ENCODE results near the gene HDDC3. TPM values are rescaled to one million over a fixed set of nuclear protein-coding genes. Genes with fewer than 3 reads are reported as not detected.

Gene HDDC3
- total and polyA plus RNA-seq, 9 of the 15 experiments (the other 6 are each of a cell fraction or from before 2014, with no cell fraction given) = 14.9 to 55.8 (median 36.9) TPM

- TF ChIP-seq, protein P1, sequence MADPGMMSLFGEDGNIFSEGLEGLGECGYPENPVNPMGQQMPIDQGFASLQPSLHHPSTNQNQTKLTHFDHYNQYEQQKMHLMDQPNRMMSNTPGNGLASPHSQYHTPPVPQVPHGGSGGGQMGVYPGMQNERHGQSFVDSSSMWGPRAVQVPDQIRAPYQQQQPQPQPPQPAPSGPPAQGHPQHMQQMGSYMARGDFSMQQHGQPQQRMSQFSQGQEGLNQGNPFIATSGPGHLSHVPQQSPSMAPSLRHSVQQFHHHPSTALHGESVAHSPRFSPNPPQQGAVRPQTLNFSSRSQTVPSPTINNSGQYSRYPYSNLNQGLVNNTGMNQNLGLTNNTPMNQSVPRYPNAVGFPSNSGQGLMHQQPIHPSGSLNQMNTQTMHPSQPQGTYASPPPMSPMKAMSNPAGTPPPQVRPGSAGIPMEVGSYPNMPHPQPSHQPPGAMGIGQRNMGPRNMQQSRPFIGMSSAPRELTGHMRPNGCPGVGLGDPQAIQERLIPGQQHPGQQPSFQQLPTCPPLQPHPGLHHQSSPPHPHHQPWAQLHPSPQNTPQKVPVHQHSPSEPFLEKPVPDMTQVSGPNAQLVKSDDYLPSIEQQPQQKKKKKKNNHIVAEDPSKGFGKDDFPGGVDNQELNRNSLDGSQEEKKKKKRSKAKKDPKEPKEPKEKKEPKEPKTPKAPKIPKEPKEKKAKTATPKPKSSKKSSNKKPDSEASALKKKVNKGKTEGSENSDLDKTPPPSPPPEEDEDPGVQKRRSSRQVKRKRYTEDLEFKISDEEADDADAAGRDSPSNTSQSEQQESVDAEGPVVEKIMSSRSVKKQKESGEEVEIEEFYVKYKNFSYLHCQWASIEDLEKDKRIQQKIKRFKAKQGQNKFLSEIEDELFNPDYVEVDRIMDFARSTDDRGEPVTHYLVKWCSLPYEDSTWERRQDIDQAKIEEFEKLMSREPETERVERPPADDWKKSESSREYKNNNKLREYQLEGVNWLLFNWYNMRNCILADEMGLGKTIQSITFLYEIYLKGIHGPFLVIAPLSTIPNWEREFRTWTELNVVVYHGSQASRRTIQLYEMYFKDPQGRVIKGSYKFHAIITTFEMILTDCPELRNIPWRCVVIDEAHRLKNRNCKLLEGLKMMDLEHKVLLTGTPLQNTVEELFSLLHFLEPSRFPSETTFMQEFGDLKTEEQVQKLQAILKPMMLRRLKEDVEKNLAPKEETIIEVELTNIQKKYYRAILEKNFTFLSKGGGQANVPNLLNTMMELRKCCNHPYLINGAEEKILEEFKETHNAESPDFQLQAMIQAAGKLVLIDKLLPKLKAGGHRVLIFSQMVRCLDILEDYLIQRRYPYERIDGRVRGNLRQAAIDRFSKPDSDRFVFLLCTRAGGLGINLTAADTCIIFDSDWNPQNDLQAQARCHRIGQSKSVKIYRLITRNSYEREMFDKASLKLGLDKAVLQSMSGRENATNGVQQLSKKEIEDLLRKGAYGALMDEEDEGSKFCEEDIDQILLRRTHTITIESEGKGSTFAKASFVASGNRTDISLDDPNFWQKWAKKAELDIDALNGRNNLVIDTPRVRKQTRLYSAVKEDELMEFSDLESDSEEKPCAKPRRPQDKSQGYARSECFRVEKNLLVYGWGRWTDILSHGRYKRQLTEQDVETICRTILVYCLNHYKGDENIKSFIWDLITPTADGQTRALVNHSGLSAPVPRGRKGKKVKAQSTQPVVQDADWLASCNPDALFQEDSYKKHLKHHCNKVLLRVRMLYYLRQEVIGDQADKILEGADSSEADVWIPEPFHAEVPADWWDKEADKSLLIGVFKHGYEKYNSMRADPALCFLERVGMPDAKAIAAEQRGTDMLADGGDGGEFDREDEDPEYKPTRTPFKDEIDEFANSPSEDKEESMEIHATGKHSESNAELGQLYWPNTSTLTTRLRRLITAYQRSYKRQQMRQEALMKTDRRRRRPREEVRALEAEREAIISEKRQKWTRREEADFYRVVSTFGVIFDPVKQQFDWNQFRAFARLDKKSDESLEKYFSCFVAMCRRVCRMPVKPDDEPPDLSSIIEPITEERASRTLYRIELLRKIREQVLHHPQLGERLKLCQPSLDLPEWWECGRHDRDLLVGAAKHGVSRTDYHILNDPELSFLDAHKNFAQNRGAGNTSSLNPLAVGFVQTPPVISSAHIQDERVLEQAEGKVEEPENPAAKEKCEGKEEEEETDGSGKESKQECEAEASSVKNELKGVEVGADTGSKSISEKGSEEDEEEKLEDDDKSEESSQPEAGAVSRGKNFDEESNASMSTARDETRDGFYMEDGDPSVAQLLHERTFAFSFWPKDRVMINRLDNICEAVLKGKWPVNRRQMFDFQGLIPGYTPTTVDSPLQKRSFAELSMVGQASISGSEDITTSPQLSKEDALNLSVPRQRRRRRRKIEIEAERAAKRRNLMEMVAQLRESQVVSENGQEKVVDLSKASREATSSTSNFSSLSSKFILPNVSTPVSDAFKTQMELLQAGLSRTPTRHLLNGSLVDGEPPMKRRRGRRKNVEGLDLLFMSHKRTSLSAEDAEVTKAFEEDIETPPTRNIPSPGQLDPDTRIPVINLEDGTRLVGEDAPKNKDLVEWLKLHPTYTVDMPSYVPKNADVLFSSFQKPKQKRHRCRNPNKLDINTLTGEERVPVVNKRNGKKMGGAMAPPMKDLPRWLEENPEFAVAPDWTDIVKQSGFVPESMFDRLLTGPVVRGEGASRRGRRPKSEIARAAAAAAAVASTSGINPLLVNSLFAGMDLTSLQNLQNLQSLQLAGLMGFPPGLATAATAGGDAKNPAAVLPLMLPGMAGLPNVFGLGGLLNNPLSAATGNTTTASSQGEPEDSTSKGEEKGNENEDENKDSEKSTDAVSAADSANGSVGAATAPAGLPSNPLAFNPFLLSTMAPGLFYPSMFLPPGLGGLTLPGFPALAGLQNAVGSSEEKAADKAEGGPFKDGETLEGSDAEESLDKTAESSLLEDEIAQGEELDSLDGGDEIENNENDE (IDR thresholded peaks at IDR 0.05; ENCODE audit: low read depth, low read length) = no peak
- TF ChIP-seq SAFB (IDR thresholded peaks at IDR 0.05; ENCODE audit: borderline replicate concordance, low read depth, low read length) (no peak), LCOR (CRISPR knock-in tag; IDR thresholded peaks at IDR 0.05) (peak; percentile 66), RERE (CRISPR knock-in tag; IDR thresholded peaks at IDR 0.05; ENCODE audit: borderline replicate concordance) (no peak), TBL1XR1 (IDR thresholded peaks at IDR 0.05; ENCODE audit: low read length in 2 of 2) (peak; percentile 61 to 94; a peak in 3 of 4 replicates), ZNF146 (CRISPR knock-in tag; IDR thresholded peaks at IDR 0.05; ENCODE audit: unreplicated experiment) (no peak), MTF1 (CRISPR knock-in tag; IDR thresholded peaks at IDR 0.05; ENCODE audit: borderline replicate concordance) (no peak), TRIM28 (IDR thresholded peaks at IDR 0.05) (no peak), BDP1 (IDR thresholded peaks at IDR 0.05; ENCODE audit: insufficient read depth, insufficient read length) (no peak), CREB1 (IDR thresholded peaks at IDR 0.05) (peak; percentile 87), CREB1 (CRISPR knock-in tag; IDR thresholded peaks at IDR 0.05) (0 out of 2 replicates have a peak, but pooled peaks have one; percentile 28)
Observed at GRCh38 chr15:90901175-90902039, 30.9 kb downstream of the HDDC3 start (continued).
